GM19025 (cell line): ENCODE data around the gene PPFIA2.
A peak's percentile ranks its signal among the peaks of the same experiment; 100 is the strongest.
"Not testable (repeated sequence)": the region's sequence is repeated elsewhere in the genome, so short reads cannot be mapped to it uniquely, and the experiment has no call there.

ENCODE experiments used
- ATAC-seq: cut with Tn5 transposase; IDR thresholded peaks from one replicate; pipeline ENCODE4 v1.9.1; 2021; ENCODE audit warnings: mild to moderate bottlenecking, low read depth, moderate library complexity; ENCODE audit not compliant: unreplicated experiment

The PPFIA2 gene

DNA sequence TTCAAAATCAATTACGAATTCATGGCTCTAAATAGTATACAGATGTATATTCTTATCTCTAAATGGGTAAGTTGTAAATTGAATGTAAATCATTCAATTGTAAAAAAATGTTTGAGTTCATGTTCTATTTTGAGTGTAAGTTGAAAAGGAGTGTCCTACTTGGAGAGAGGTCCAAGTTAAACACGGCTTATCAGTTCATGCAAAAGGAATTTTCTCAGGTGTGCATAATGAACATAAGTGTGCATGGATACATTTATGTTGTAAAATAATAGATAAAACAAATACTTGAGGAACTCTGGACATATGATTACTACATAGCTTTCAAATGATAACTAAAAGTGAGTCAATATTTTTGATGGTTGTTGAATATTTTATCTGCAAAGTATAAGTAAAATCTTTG lies 79.5 kb downstream of the PPFIA2 start:
- no peak for ATAC-seq

- no peak for ATAC-seq
These were observed 88.4 kb downstream of the PPFIA2 start for GRCh38 chr12:81670759-81671158.

GRCh38 chr12:81668475-81668874 lies 90.7 kb downstream of the PPFIA2 start:
- ATAC-seq = peak; percentile 89

DNA sequence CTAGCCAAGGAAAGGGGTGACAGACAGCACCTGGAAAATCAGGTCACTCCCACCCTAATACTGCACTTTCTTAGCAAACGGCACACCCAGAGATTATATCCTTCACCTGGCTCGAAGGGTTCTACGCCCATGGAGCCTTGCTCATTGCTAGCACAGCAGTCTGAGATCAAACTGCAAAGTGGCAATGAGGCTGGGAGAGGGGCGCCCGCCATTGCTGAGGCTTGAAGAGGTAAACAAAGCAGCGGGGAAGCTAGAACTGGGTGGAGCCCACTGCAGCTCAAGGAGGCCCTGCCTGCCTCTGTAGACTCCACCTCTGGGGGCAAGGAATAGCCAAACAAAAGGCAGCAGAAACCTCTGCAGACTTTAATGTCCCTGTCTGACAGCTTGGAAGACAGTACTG lies 99.8 kb downstream of the PPFIA2 start:
- not testable (repeated sequence) for ATAC-seq

DNA sequence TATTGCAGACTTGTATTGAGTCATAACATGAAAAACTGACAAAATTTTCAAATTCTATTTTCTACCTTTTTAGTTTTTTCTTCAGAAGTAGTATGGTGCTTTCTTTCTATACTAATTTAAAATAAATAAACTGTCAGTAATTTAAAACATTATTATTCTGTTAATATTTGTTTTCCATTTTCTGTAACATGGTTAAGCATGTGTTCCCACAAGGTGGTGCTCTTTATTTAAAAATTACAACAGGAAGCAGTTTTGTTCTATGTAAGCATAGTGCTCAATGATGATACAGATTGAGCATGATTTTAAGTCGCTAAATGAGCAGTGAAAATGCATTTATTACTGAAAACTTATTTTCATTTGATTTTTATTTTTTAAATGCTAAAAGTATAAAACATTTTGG lies 114.6 kb downstream of the PPFIA2 start:
- ATAC-seq = no peak

GRCh38 chr12:81639196-81639595 lies 120.0 kb downstream of the PPFIA2 start:
- ATAC-seq = no peak

- no peak for ATAC-seq
These were observed 126.0 kb downstream of the PPFIA2 start for GRCh38 chr12:81633127-81633526.

DNA sequence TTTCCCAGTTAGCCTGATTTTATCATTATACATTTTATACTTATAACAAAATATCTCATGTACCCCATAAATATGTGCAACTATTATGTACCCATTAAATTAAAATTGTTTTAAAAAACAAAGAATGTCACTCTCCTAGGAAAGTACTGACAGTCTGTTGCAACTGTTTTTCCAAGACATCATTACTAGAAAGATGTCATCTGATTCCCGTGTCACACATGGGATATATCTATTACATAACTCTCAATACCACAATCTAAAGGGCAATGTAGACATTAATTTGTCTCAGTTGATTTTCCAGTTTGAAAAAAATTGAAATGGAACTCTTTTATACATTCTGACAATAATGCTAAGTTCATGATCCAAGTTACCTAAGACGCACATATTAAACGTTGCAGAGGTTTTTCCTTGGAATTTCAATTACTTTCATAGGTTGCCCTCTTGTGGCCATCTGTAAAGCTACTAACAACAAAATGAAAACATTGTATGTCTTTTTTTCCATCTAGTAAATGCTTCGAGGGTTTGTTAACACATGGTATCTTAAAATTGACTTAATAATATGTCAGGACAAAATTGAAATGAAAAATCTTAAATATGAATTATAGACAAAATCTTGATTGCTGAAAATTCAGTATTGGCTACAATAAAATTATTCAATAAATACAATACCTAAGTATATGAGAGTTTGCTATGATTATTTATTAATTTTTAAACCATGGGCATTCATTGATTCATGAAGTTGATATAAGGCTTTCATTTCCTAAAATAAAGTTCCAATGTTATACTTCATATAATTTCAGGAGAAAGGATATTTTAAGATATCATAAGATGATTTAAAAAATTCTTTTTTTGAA lies 131.6 kb downstream of the PPFIA2 start:
- no peak for ATAC-seq

DNA sequence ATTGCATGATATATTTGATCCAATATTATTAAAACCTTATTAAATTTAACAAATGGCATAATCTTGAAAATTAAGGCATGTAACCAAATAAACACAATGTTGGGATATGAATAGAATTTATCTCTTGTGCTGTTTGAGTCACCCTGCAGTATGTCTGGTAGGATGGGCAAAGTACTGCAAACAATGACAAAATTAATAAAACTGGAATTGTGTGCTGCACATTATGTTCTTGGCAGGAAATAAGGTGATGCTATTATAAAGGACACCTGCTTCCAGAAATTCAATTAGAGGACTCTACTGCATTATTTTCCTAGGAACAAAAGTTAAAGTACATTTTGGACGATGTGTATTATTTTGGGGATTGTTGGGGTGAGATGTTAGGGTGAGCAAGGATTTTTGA lies 132.7 kb downstream of the PPFIA2 start:
- no peak for ATAC-seq

DNA sequence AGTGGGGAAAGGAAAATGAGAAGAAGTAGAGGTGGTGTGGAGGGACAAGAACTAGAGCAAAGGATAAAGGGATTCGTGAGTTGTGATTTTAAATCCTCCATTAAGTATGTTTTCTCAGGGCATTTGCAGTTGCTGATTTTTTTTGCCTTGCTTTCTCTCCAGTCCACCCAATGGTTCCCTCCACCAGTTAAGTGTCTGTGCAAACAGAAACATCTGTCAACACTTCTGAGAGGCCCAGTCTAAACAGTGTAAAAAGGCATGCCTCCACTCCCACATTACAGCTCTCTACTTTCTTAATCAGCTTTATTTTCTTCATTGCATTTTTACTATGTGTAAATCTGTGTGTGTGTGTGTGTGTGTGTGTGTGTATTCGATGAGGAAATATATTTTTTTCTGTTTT lies 141.2 kb downstream of the PPFIA2 start:
- ATAC-seq = no peak

GRCh38 chr12:81615026-81615588 lies 144.0 kb downstream of the PPFIA2 start:
- ATAC-seq = no peak

- peak; percentile 63 for ATAC-seq
These were observed 147.9 kb downstream of the PPFIA2 start for GRCh38 chr12:81610955-81611889.

- peak; percentile 70 for ATAC-seq
These were observed 161.1 kb downstream of the PPFIA2 start for GRCh38 chr12:81597928-81598604.

- ATAC-seq = no peak
These were observed 162.6 kb downstream of the PPFIA2 start for GRCh38 chr12:81596558-81596957.

GRCh38 chr12:81591256-81591655 lies 167.9 kb downstream of the PPFIA2 start:
- no peak for ATAC-seq

GRCh38 chr12:81590703-81591102 lies 168.4 kb downstream of the PPFIA2 start:
- not testable (repeated sequence) for ATAC-seq

DNA sequence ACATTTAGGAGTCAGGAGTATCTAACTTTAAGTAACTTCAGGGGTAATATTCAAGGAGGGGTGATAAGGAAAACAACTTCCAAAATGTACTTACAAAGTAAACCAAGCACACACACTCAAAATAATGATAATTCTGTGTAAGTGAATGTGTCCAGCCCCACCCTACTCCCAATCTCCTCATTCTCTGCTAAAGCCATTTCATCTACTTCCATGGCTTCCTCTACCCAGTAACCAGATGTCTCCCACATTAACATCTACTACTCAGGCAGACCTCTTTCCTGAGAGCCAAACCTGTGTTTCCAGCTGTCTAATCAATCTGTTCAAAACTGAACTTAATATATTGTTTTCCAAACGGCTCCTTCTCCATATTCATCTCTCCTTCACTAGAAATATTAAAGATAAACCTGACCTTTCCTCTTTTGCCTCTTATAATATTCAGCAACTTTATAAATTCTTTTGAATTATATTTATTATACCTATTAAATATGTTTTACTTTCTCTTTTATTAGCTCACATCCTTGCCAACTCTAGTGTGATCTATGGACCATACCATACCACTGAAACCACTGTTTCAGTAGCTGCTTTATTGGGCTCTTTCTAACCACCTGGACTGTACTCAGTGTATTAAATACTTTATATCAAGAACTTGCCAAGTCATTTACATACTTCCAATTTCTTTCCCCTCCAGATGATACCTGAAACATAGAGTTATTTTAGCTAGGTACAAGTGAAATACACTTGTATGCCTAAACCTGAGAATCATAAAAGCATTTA lies 170.7 kb downstream of the PPFIA2 start:
- no peak for ATAC-seq

DNA sequence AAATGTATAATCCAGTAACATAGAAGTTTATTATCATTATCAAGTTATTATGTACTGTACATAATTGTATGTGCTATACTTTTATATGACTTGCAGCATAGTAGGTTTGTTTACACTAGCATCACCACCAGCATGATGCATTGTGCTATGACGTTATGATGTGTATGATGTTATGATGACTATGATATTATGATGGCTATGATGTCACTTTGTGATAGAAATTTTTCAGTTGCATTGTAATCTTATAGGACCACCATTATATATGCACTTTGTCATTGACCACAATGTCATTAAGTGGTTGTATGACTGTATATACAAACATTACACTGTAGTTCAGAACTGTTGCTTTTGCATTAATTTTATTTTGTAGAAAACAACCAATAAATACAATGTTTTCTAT lies 173.4 kb downstream of the PPFIA2 start:
- no peak for ATAC-seq

DNA sequence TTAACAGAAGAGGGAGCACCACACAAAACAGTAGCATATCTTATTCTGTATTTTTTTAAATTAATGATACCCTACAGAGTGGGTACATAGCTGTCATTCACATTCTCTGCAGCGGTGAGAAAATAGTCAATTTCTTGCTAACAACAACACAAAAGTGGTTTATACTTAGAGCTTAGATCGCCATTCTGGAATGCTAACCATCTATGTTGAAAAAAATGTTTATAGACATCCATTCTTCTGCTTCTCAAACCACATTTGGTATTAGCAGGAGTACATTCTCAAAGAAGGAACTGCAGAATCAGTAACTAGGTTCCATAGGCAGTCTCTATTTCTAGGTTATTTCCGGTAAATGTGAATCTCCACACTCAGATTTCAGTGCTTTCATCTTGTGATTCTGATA lies 185.9 kb downstream of the PPFIA2 start:
- ATAC-seq = no peak

- ATAC-seq = no peak
These were observed 186.7 kb downstream of the PPFIA2 start for GRCh38 chr12:81572411-81572810.
